GM18907 (cell line): ENCODE measurements around the gene EIF2B5.
"Not testable (repeated sequence)": the region's sequence is repeated elsewhere in the genome, so short reads cannot be mapped to it uniquely, and the experiment has no call there.

ENCODE experiments used
- ATAC-seq: cut with Tn5 transposase; IDR thresholded peaks from one replicate; pipeline ENCODE4 v1.9.1; 2021; ENCODE audit warnings: mild to moderate bottlenecking, moderate library complexity; ENCODE audit not compliant: unreplicated experiment

Gene EIF2B5

GRCh38 chr3:184145111-184145524 is 10.0 kb downstream of the EIF2B5 start:
- ATAC-seq: no peak

GRCh38 chr3:184145751-184146270 is 10.7 kb downstream of the EIF2B5 start:
- ATAC-seq: no peak

- no peak for ATAC-seq
These were observed 12.9 kb downstream of the EIF2B5 start for GRCh38 chr3:184148076-184148475.

DNA sequence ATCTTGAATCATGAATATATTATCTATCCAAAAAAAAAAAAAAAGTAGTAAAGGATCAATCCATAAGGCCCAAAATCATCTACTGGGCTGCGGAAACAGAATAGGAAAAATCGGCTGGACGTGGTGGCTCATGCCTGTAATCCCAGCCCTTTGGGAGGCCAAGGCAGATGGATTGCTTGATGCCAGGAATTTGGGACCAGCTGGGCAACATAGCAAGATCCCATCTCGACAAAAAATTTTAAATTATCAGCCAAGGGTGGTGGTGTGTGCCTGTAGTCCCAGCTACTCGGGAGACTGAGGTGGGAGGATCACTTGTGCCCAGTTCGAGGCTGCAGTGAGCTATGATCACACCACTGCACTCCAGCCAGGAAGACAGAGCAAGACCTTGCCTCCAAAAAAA is 14.0 kb downstream of the EIF2B5 start:
- ATAC-seq: no peak

GRCh38 chr3:184149770-184150169 is 14.6 kb downstream of the EIF2B5 start:
- ATAC-seq: not testable (repeated sequence)

GRCh38 chr3:184154885-184155643 is 19.9 kb downstream of the EIF2B5 start, which contains the start of gene DVL3:
Gene DVL3 (plus strand): TSS chr3:184155377. CDS start chr3:184155636, 259 bp downstream.
- peak; percentile 79 for ATAC-seq

DNA sequence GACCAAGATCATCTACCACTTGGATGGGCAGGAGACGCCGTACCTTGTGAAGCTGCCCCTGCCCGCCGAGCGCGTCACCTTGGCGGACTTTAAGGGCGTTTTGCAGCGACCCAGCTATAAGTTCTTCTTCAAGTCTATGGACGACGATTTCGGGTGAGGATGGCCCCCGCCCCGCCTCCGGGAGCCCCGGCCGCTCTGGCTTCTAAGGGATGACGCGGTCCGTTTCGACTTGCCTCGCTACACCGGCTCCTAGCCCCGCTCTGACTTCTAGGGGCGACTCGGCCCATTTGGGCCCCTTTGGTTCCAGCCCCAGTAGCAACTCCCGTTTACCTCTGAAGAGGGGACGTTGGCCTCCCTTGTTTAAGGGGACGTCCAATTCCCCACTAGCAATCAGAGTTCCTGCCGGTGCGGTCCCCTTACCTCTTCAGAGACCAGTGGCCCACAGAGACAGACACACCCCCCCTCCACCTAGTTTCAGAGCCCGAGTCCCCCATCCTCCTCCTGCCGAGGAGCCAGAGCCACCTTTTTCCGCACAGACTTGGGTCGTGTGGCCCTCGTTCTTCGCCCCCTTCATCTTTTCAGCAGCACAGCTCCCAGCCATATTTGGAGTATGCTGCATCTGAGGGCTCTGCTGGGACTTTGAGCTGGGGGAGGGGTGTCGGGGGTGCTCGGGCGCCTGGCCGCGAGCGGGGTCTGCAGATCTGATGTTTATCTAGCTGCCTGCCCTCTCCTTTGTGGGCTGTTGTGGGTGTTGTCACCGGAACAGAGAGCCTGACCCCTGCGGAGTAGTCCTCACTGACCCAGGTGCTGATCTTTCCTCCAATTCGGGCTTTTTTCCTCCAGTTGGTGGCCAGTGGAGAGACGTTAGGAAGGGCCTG is 20.7 kb downstream of the EIF2B5 start:
- peak; percentile 37 for ATAC-seq

GRCh38 chr3:184156522-184156955 is 21.4 kb downstream of the EIF2B5 start:
- ATAC-seq: no peak

DNA sequence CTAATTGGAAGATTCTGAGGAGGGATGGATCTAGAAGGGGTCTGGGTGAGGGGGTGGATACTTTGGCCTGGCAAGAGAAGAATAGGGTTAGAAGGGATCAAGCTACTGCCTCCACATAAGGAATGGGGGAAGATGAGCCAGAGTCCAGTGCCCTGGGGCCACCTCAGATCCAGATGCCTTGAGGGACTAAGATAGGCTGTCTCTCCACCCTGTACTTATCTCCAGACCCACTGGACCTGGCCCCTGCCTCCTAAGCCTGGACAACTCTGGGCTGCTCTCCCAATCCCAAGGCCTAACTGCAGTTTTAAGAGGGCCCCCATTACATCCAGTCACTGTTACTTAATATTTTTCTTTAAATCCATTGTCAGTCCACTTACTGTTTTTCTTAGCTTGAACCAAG is 22.0 kb downstream of the EIF2B5 start:
- ATAC-seq: no peak

- no peak for ATAC-seq
These were observed 23.2 kb downstream of the EIF2B5 start for GRCh38 chr3:184158404-184158803.

DNA sequence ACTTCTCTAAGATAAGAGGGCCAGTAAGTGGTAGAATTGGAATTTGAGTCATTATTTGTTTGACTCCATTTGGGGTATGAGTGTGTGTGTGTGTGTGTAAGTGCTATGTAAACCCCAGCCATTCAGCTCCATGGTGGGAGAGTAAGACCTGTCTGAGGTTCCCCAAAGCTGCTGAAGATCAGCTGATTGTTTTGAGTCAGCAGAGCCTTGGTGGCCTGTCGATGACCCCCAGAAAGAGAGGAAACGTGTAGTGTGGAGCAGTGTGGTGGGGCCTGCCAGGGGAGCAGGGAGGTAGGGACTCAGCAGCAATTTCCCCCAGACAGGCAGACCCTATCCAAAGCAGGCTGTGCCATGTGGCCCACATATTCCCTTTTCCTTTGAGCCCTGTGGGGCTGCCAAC is 25.3 kb downstream of the EIF2B5 start:
- ATAC-seq: no peak

DNA sequence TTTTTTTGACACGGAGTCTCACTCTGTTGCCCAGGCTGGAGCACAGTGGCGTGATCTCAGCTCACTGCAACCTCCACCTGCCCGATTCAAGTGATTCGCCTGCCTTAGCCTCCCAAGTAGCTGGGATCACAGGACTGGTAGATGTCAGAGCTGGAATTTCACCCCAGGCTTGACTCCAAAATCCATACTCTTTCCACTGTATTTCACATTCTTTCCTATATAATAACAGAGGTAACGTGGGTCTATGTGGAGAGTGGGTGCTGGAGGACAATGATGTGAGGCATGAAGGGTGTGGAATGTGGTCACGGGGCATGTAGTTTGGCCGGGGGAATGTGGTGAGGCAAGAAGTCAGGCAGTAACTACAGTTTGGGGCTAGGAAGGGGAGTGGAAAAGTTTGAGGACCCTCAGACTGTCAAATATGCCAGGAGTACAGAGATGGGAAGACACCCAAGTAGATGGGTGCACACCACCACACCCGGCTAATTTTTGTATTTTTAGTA is 27.5 kb downstream of the EIF2B5 start:
- ATAC-seq: not testable (repeated sequence)

GRCh38 chr3:184164648-184165330 is 29.6 kb downstream of the EIF2B5 start:
- ATAC-seq: no peak

GRCh38 chr3:184165543-184165942 is 30.4 kb downstream of the EIF2B5 start:
- no peak for ATAC-seq

- ATAC-seq: no peak
These were observed 31.5 kb downstream of the EIF2B5 start for GRCh38 chr3:184166671-184167070.

DNA sequence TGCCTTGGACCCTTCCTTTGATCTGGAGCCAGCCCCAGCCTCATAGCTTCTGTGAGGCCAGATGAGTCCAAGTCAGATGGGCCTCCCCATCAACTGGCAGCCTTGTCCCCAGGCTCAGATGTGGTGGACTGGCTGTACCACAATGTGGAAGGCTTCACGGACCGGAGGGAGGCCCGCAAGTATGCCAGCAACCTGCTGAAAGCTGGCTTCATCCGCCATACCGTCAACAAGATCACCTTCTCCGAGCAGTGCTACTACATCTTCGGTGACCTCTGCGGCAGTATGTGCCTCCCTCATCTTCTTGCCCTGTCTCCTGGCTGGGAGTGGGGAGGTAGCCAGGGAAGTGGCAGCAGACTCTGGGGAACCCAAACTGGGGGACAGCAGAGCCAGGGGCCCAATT is 32.6 kb downstream of the EIF2B5 start:
- ATAC-seq: no peak

DNA sequence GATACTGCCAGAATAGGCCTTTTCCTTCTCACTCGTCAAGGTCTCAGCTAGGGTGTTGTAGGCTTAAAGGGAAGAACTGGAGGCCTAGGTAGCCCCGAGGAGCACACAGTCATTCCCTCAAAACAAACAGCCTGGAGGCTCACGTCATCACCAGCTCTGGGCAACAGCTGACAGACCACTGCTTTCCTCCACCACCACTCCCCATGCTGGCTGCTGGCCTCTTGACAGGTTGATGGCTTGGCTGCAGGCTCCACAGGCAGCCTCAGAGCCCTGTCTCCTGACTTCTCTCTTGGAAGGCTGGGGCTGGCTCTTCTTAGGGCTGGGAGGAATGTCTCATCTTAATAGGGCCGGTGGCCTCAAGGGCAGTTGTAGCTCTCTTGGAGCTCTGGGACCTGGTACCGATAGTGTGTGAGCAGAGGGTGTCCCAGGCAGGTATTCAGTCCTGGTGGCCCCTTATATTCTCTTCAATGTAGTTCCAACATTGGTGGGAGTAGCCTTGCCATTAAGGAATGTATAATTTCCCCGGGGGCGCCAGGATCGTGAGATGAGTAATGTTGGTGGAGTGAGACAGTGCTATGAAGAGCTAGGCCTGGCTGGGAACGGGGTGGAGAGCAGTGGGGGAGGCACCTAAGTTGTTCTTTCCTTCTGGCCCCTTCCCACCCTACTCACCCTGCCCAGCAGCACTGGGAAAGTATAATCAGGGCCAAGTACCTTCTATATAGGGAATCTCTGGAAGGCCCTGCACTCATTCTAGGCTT is 33.4 kb downstream of the EIF2B5 start:
- no peak for ATAC-seq

DNA sequence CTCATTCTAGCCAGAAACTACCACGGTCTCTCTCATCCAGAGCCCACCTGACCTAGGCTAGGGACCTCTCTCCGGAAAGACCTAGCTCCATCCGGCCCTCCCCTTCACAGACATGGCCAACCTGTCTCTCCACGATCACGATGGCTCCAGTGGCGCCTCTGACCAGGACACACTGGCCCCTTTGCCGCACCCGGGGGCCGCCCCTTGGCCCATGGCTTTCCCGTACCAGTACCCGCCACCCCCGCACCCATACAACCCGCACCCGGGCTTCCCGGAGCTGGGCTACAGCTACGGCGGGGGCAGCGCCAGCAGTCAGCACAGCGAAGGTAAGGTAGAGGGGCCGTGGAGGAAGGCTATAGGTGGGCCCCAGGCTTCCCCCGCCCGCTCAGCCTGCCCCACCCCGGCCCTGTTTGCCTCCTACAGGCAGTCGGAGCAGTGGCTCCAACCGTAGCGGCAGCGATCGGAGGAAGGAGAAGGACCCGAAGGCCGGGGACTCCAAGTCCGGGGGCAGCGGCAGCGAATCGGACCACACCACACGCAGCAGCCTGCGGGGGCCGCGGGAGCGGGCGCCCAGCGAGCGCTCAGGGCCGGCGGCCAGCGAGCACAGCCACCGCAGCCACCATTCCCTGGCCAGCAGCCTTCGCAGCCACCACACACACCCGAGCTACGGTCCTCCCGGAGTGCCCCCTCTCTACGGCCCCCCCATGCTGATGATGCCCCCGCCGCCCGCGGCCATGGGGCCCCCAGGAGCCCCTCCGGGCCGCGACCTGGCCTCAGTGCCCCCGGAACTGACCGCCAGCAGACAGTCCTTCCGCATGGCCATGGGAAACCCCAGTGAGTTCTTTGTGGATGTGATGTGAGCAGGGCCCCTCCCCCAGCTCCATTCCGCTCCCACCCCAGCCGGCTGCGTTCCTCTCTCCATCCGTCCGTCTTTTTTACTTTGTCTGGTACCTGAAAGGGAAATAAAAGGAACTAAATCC is 35.0 kb downstream of the EIF2B5 start:
- ATAC-seq: no peak

- no peak for ATAC-seq
These were observed 36.4 kb downstream of the EIF2B5 start for GRCh38 chr3:184171562-184171961.
